22Rv1 (cell line): ENCODE data around the gene CLEC16A.

ENCODE experiments used
- H3K27ac ChIP-seq: fragments of 450-650 bp; 2 replicates; pipeline ENCODE4 v1.5.1; 2017
- ZFX ChIP-seq: fragments of 450-650 bp; IDR thresholded peaks from 2 replicates; pipeline ENCODE4 v1.6.1; 2017; ENCODE audit warnings: antibody characterized with exemption, borderline replicate concordance
- TF ChIP-seq, protein P1 (sequence below): fragments of 450-650 bp; IDR thresholded peaks from 2 replicates; pipeline ENCODE4 v1.5.1; 2017; ENCODE audit warnings: mild to moderate bottlenecking

Gene CLEC16A

DNA sequence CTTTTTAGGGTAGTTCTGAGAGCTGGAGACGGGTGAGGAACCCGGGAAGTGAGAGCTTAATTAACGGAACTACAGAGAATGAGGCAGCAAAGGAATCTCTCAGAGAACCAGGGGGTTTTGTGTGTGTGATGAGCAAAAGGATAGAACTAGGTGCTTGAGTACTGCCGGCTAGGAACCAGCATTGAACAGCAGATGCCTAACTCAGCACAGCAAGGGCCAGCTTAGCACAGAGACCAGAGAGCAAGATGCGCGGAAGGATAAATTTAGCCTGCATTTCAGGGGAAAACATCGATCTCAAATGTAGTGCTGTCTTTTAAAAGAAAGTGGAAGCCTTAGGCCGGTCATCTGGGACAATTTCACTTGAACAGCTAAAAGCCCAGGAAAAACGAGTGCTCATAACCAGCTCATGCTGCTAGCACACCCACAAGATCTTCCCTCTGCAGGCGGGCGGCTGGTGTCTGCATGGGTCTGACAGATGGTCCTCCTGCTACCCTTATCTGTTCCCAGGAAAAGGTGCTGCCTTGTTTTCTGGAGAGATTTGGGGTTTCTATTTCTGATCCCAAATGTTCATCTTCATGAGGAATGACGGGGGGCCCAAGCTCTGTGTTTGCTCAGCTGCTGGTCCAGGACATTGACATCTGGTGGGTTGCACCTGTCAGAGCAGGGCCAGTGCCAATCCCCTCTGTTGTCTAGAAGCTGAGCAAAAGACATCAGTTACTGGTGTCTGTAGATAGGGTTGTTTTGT is 207.7 kb downstream of the CLEC16A start:
- TF ChIP-seq, protein P1, sequence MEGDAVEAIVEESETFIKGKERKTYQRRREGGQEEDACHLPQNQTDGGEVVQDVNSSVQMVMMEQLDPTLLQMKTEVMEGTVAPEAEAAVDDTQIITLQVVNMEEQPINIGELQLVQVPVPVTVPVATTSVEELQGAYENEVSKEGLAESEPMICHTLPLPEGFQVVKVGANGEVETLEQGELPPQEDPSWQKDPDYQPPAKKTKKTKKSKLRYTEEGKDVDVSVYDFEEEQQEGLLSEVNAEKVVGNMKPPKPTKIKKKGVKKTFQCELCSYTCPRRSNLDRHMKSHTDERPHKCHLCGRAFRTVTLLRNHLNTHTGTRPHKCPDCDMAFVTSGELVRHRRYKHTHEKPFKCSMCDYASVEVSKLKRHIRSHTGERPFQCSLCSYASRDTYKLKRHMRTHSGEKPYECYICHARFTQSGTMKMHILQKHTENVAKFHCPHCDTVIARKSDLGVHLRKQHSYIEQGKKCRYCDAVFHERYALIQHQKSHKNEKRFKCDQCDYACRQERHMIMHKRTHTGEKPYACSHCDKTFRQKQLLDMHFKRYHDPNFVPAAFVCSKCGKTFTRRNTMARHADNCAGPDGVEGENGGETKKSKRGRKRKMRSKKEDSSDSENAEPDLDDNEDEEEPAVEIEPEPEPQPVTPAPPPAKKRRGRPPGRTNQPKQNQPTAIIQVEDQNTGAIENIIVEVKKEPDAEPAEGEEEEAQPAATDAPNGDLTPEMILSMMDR = no peak
- TF ChIP-seq ZFX = no peak
- H3K27ac ChIP-seq = no peak overlapping the region

DNA sequence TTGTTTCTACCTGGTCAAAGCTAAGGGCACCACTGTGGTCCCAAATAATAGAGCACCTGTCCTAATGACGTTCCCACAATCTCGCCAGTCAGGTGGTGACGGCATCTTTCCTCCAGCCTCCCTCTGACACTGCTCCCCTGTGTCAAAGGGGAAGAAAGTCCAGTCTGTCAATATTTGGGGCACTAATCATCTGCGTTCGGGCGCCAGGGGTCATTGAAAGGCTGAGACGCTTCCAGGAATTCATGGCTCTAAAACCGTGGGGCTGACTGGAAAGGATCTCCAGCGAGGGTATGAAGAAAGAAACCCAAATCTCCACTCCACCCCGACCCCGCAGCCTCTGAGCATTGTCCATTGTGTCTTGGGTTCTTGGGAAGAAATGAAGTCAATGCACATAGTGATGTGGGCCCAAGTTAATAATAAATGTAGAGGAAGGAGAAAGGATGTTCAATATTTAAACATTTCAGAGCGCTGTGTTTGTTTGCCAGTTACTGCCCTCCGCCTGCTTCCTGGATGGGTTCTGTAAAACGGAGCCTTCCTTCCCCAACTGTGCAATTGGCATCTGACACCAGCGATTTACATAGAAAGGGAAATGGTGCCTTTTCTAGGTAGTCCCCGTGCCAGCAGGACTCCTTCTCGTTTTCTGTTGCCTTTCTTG is 208.4 kb downstream of the CLEC16A start:
- TF ChIP-seq, protein P1 = no peak
- TF ChIP-seq ZFX = no peak
- no peak overlapping the region for H3K27ac ChIP-seq

DNA sequence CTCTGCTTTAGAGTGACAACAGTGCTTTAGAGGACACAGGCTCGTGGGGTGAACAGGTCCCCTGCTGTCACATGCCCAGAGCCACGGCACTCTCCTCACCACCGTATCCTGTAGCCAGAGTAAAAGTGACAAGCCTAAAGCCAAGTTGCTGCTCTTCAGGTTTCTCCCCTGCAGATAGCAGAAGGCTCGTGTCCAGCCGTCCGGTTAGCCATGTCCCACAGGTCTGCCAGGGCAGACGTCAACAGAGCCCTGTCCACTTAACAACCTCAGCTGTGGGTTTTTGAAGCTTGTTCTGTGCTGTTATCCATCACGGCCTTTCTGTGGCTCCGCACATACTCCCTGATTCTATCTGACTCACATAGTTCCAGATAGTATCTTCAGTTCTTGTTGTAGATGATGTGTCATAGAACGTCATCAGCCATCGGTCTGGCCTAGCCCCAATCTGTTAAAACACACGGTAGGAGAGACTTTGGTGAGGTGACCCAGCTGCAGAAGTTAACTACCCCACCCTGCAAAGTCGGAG is 211.0 kb downstream of the CLEC16A start:
- TF ChIP-seq, protein P1 = no peak
- no peak for TF ChIP-seq ZFX
- no peak overlapping the region for H3K27ac ChIP-seq

DNA sequence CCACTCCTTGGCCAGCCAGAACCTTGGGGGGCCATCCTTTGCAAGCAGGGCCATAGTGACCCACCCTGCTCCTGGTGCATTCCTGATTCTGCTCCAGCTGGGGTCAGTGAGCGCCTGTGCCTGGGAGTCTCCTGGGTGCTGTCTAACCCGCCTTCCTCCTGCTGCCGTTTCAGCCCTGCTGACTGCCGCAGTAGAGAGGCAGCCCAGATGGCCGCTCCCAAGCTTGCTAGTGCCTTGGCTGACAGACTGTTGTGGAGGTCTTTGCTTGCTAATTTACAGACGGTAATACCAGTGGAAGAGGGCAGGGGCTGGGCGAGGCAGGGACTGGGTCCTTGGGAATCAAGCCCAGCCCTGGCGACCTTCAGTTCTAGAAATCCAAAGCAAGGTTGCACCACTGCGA is 212.0 kb downstream of the CLEC16A start:
- H3K27ac ChIP-seq = no peak overlapping the region
- TF ChIP-seq, protein P1 = no peak
- TF ChIP-seq ZFX = no peak

DNA sequence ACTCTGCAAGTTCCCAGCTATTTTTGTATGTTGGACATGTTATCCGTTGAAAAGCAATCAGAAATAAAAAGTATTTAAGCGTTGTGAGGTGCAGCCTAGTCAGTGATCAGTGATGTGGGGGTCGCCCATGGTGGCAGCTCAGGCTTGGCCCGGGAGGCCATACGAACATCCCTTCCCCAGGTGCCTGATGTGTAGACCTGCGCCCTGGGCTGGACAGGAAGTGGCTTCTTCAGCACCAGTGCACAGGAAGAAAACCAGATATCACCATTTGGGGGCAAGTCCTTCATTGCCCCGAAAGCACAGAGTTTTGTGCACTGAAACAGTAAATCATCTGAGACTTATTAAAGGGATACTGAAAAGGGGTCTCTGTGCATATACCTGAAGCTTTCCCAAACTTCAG is 212.8 kb downstream of the CLEC16A start:
- TF ChIP-seq ZFX = no peak
- TF ChIP-seq, protein P1 = no peak
- no peak overlapping the region for H3K27ac ChIP-seq

DNA sequence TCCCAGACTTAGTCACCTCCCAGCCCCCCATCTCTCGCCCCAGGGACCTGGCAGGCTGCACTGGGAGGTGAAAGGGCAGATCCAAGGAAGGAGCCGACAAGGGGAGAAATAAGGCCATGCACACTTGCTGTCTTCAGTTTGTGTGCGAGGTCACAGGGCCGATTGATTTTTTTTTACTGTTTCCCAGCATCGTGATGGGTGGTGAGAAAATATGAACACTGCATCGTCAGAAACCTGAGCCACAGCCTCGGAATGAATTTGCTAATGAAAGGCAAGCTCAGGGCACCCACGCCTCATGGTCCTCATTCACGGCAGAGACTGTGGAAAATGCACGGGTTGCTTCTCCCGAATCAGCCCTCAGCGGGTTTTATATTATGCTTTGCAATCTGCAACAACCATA is 213.7 kb downstream of the CLEC16A start:
- H3K27ac ChIP-seq = no peak overlapping the region
- TF ChIP-seq, protein P1 = no peak

DNA sequence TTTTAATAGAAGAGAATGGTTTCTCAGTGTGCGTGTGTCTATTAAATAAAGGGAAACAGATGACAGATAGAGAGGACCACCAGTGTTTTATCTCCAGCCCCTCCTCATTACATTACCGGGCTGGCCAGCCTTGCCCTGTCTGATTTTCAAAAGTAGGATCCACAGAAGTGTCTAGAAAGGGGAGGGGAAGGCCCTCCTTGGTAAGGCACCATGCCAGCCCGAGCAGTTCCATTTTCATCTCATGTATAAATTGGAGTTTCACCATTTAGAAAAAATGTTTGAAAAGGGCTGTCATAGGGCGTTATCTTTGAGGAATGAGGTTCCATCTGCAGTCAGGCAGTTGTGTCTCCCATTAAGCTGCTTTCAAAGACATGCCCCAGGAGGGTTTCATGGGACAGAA is 214.9 kb downstream of the CLEC16A start:
- H3K27ac ChIP-seq = no peak overlapping the region
- TF ChIP-seq ZFX = no peak
- TF ChIP-seq, protein P1 = no peak
